Esophagus (tissue), 2 donors: ENCODE measurements around the gene TTI1. TPM values are rescaled to one million over a fixed set of nuclear protein-coding genes. Genes with fewer than 3 reads are reported as not detected.
"Not testable (repeated sequence)": the region's sequence is repeated elsewhere in the genome, so short reads cannot be mapped to it uniquely, and the experiment has no call there.

Experiments used
- H3K27ac ChIP-seq, 2 donors: one replicate each; pipeline ENCODE4 v1.5.1; 2013; ENCODE audit warnings: low read depth in 2 of 2, mild to moderate bottlenecking in 2 of 2, inconsistent platforms in 1 of 2, low read length in 1 of 2, moderate library complexity in 1 of 2
- H3K27me3 ChIP-seq, 2 donors: one replicate each; pipeline ENCODE4 v1.6.1; 2013; ENCODE audit warnings: low read length in 2 of 2, control low read depth in 1 of 2, mild to moderate bottlenecking in 1 of 2; ENCODE audit not compliant: insufficient read depth in 2 of 2, control insufficient read depth in 1 of 2
- H3K36me3 ChIP-seq, 2 donors: one replicate each; pipeline ENCODE4 v1.6.1; 2013; ENCODE audit warnings: low read length in 1 of 2; ENCODE audit not compliant: control insufficient read depth in 2 of 2, insufficient read depth in 2 of 2
- H3K4me1 ChIP-seq, 2 donors: one replicate each; pipeline ENCODE4 v1.6.1; 2013; ENCODE audit warnings: low read length in 1 of 2; ENCODE audit not compliant: control insufficient read depth in 2 of 2, insufficient read depth in 2 of 2
- H3K4me3 ChIP-seq, 2 donors: one replicate each; pipeline ENCODE4 v1.5.1; 2013; ENCODE audit warnings: low read length in 2 of 2, mild to moderate bottlenecking in 2 of 2, low read depth in 1 of 2, moderate library complexity in 1 of 2
- H3K9me3 ChIP-seq, 2 donors: one replicate each; pipeline ENCODE4 v1.6.1; 2013; ENCODE audit warnings: mild to moderate bottlenecking in 2 of 2, low read depth in 1 of 2, low read length in 1 of 2, moderate library complexity in 1 of 2; ENCODE audit not compliant: control insufficient read depth in 2 of 2, insufficient read depth in 1 of 2
- WGBS, 2 donors: extraction: QIAGEN DNeasy Blood & Tissue Kit; methylation state at CpG; one replicate each; pipeline ENCODE4 v1.1.7; 2013; 5-methylcytosine and 5-hydroxymethylcytosine counted together
- polyA plus RNA-seq, 2 donors: library from polyadenylated mRNA; stranded (reverse); fragments of 200-250 nt; gene quantifications; one replicate each; pipeline ENCODE4 v1.2.3, GENCODE V29; 2013
- donor health status: healthy with polysubstance abuse.
- donor health status: Bipolar disorder and iron deficiency.

The TTI1 gene
- polyA plus RNA-seq, 2 donors, result 4.6 to 6.1 TPM

DNA sequence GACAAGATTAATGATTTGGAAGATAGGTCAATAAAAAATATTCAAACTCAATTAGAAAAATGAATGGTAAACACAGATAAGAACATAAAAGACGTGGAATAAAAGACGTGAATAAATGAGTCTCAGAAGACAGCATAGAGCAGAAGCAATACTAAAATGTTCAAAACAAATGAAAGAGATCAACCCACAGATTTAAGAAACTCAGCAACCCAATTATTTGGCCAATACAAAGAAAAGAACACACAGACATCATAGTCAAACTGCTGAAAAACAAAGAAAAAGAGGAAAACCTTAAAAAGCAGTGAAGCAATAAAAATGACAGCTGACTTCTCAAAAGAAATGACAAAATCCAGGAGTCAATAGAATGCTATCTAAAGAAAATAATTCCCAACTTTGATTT, 14.9 kb downstream of the TTI1 start:
- Histone ChIP-seq H3K4me3 (no peak overlapping the region), H3K9me3 (peaks cover 0 to 3% of the 10 kb centered on the region in 2 donors), H3K4me1 (no peaks in the 10 kb centered on the region), H3K27ac (no peak overlapping the region), H3K36me3 (peaks cover 0 to 7% of the 10 kb centered on the region in 2 donors), H3K27me3 (no peaks in the 10 kb centered on the region)
- 94 to 100% methylated on average over 2 of the region's 2 CpGs for WGBS, 2 donors

DNA sequence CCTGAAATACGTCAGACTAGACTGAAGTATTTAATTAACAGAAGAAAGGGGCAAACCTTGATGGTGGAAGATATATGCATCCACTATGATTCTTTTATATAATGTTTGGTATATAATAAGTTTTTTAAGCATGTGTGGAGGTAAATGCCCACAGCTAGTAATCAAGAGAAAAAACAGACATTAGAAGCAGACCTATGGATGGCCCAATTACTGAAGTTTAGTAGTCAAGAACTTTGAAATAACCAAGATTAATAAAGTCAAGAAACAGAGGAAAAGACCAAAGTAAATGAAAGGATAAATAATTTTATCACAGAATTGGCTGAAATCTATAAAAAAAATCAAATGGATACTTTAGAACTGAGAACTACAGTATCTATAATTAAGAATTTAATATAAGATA, 15.3 kb downstream of the TTI1 start:
- H3K36me3 ChIP-seq, result peaks cover 0 to 10% of the 10 kb centered on the region in 2 donors
- 97 to 100% methylated on average over 1 of the region's 1 CpG for WGBS, 2 donors

DNA sequence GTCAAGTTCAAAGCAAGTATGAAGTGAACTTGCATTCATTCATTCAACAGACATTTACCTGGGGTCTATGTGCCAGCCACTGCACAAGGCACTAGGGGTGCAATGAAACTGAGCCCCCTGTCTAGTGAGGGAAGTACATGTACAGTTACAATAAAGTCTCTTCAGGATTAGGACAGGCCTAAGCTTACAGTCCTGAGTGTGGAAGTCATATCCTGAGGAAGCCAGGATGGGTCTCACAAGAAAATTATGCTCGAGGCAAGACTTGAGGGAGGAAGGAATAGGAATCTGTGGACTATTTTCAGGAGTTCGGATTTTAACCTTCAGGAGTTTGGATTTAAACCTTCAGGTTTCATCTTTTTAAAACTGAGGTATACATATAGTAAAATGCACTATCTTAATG, 19.4 kb downstream of the TTI1 start:
- Histone ChIP-seq H3K27me3 (no peaks in the 10 kb centered on the region), H3K36me3 (peaks cover 10 to 22% of the 10 kb centered on the region in 2 donors), H3K9me3 (peaks cover 0 to 2% of the 10 kb centered on the region in 2 donors), H3K27ac (no peak overlapping the region), H3K4me1 (no peaks in the 10 kb centered on the region), H3K4me3 (no peak overlapping the region)
- WGBS, 2 donors, result 79 to 85% methylated on average over 2 of the region's 2 CpGs

More for the DNA sequence above, 15.3 kb downstream of the TTI1 start:
- Histone ChIP-seq H3K9me3 (peaks cover 0 to 3% of the 10 kb centered on the region in 2 donors), H3K27me3 (no peaks in the 10 kb centered on the region), H3K4me3 (no peak overlapping the region), H3K27ac (no peak overlapping the region), H3K4me1 (no peaks in the 10 kb centered on the region)

DNA sequence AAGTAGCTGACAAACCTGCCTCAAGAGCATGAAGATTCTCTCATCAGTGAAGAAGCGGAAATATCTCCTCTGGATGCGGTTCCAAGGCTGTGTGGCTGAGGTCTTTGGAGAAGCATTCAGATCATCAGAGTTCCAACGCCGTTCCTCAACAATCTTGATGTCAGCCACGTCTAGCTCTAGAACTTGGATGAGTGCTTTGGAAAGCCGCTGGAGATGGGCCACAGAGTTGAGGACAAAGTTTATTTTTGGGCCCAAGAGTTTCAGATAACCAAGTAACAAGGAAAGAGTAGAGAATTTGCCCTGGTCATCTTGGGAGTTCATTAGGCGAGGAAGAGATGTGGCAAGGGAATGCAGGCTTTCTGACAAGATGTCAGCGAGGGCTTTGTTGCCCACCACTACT, 20.9 kb downstream of the TTI1 start:
- H3K27ac ChIP-seq, result no peak overlapping the region
- no peaks in the 10 kb centered on the region for H3K4me1 ChIP-seq
- no peaks in the 10 kb centered on the region for H3K9me3 ChIP-seq
- H3K36me3 ChIP-seq, result peaks cover 10 to 21% of the 10 kb centered on the region in 2 donors
- WGBS, 2 donors, result 97 to 98% methylated on average over 8 of the region's 8 CpGs
- no peak overlapping the region for H3K4me3 ChIP-seq
- H3K27me3 ChIP-seq, result no peaks in the 10 kb centered on the region

DNA sequence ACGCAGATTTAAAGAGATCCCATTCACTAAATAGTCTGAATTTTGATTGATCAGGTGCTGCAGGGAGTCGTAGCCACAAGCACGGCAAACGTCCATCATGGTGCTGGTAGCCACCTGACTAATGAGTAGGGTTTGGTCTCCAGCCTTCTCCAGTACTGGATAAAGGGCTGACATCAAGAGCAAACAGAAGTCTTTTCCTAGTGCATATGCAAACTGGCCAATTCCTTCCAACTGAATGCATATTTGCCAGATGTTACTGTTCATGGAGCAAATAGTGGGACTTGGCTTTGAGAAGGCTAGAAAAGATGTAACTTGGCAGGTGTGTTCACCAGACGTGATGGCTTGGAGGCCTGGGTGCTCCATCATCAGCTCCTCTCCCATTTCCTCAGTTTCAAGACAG, 21.6 kb downstream of the TTI1 start:
- Histone ChIP-seq H3K4me3 (no peak overlapping the region), H3K27me3 (no peaks in the 10 kb centered on the region), H3K9me3 (no peaks in the 10 kb centered on the region), H3K27ac (no peak overlapping the region), H3K36me3 (peaks cover 10 to 19% of the 10 kb centered on the region in 2 donors), H3K4me1 (no peaks in the 10 kb centered on the region)
- WGBS, 2 donors, result 97% methylated on average over 5 of the region's 5 CpGs

DNA sequence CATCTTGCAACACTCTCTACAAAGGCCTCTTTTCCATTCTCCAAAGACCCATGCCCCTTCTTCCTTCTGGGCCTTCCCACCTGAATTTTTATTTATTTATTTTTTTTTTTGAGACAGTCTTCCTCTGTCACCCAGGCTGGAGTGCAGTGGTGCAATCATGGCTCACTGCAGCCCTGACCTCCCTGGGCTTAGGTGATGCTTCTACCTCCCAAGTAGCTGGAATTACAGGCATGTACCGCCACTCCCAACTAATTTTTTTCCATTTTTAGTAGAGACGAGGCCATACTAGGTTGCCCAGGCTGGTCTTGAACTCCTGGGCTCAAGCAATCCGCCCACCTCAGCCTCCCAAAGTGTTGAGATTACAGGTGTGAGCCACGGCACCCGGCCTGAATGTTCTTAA, 23.8 kb downstream of the TTI1 start:
- H3K36me3 ChIP-seq, result peaks cover 10 to 15% of the 10 kb centered on the region in 2 donors
- WGBS, 2 donors, result 94 to 97% methylated on average over 5 of the region's 5 CpGs
- not testable (repeated sequence) for H3K9me3 ChIP-seq, H3K4me1 ChIP-seq, H3K4me3 ChIP-seq, H3K27me3 ChIP-seq, H3K27ac ChIP-seq

DNA sequence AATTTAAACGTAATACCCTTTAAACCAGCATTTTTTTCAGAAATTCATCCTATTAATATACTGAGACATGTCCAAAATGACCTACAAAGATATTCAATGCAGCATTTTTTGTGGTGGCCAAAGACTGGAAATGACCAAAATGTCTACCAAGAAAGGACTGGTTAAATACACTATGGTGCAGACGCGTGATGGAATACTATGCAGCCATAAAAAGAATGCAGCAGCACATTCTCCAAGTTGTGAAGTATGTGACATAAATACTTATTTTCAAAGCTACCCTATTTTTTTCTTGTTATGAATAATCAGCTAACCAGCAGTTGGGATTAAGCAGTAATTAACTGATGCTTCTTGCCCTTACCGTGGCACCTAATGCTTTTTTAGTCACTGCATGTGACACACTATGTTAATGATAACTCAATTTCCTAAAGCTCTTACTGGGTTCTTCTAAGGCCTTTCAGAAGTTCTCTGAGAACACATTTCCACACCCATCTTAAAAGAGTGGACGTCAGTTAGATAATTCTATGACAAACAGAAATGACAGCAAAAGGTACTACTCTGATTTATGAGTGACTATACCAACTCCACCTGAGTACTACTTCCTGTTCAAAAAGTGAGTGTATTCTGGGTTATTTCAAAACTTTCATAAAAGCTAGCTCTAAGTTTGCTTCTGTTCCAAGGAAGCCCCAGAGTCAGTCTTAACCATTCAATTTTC, 24.9 kb downstream of the TTI1 start:
- peaks cover 10 to 15% of the 10 kb centered on the region in 2 donors for H3K36me3 ChIP-seq
- no peaks in the 10 kb centered on the region for H3K4me1 ChIP-seq
- no peaks in the 10 kb centered on the region for H3K27me3 ChIP-seq
- no peak overlapping the region for H3K27ac ChIP-seq
- H3K9me3 ChIP-seq, result no peaks in the 10 kb centered on the region
- WGBS, 2 donors, result 87 to 90% methylated on average over 5 of the region's 5 CpGs
- no peak overlapping the region for H3K4me3 ChIP-seq

DNA sequence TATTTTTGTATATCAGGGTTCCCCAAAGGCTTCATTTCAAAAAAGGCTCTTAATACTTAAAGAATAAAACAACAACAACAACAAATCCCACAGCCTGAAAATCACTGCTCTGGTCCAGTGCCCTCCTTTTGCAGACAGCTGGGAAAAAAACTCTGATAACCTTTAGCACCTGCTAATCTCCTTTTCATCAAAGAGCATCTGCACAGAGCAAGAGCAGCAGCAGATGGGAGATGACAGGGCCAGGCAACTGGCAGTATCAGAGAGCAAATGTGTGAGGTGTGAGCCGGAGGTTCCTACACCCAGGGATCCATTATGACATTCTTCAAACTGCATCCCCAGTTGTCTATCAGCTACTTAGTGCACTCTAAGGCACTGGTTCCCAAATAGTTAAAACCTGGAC, 25.7 kb downstream of the TTI1 start:
- Histone ChIP-seq H3K4me3 (no peak overlapping the region), H3K27me3 (no peaks in the 10 kb centered on the region), H3K4me1 (no peaks in the 10 kb centered on the region), H3K9me3 (no peaks in the 10 kb centered on the region), H3K27ac (no peak overlapping the region), H3K36me3 (peaks cover 9 to 10% of the 10 kb centered on the region in 2 donors)
- WGBS, 2 donors, result 100% methylated on average over 1 of the region's 1 CpG

DNA sequence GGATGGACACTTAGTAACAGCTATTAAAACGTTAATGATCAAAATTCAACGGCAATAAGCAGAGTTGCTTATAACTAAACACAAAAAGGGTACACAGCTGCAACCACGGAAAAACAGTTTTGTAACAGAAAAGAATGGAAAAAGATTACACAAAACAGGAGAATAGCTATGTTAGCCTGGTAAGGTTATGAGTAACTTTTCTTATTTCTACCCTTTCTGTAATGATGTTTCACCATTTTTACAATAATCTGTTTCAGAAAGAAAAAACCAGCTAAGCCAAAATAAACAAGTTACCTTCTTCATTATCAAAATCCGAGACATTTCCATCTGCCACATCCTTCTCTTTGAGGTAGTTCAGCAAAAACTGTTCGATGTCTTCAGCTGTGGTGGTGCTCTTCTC, 27.4 kb downstream of the TTI1 start:
- WGBS, 2 donors, result 82 to 85% methylated on average over 5 of the region's 5 CpGs
- peaks cover 0 to 5% of the 10 kb centered on the region in 2 donors for H3K36me3 ChIP-seq

DNA sequence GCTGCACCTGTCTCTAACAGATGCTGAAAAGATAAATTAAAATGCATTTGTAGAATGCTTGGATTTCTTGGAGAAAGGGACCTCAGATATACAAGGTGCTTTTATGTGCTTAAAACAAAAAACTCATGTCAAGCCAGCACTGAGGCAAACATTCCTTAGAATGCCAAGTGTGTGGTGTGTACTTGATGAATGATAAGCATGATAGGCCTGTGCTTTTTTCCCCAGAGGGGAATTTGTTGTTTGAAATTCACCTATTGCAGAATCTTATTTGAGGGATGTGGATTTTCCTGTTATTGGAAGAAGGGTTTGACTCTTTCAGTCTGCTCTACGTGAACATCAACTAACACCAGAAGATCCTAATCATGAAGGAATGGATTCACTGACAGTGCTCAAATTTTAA, 28.8 kb downstream of the TTI1 start:
- H3K36me3 ChIP-seq, result peaks cover 0 to 12% of the 10 kb centered on the region in 2 donors
- WGBS, 2 donors, result 88 to 95% methylated on average over 1 of the region's 1 CpG
- H3K4me1 ChIP-seq, result no peaks in the 10 kb centered on the region
- H3K4me3 ChIP-seq, result no peak overlapping the region
- H3K9me3 ChIP-seq, result no peaks in the 10 kb centered on the region
- no peak overlapping the region for H3K27ac ChIP-seq
- H3K27me3 ChIP-seq, result no peaks in the 10 kb centered on the region

More for the DNA sequence above, 27.4 kb downstream of the TTI1 start:
- Histone ChIP-seq H3K4me3 (no peak overlapping the region), H3K27ac (no peak overlapping the region), H3K27me3 (no peaks in the 10 kb centered on the region), H3K4me1 (no peaks in the 10 kb centered on the region), H3K9me3 (no peaks in the 10 kb centered on the region)
